ENCODE data around the gene RGS19.
"Not testable (repeated sequence)": the region's sequence is repeated elsewhere in the genome, so short reads cannot be mapped to it uniquely, and the experiment has no call there.

The RGS19 gene, protein sequence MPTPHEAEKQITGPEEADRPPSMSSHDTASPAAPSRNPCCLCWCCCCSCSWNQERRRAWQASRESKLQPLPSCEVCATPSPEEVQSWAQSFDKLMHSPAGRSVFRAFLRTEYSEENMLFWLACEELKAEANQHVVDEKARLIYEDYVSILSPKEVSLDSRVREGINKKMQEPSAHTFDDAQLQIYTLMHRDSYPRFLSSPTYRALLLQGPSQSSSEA

DNA sequence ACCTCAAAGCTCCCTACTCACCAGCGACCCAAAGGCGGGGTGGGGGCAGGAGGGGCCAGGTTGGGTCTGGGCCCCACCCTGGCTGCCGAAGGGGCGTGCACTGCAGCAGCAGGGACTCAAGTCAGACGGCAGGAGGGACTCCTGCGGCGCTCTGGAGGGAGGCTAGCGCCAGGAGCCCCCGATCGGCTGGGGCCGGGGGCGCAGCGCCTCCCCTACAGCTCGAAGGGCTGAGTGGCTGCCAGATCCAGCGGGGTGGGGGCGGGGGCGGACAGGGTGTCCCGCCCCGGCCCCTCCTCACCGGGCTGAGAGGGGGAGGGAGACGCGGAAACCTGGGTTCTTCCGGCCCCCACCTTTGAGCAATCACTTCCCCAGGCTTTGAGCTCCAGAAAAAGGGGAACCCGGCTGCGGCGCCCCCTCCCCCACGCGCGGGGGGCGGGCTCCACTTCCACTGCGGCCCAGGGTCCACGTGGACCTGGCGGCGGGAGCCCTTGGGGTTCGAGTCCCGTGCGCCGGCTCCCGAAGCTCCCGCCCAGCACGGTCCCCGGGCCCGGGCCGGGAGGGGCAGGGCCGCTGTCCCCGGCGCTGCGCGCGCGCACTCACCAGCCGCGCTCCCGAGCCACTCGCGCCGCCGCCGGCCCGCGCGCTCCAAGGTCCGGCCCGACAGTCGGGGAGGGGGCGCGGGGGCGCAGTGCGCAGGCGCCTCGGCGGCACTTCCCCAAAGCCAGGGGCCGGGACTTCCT is at the start of gene RGS19:
Gene RGS19 (minus strand): TSS at position 246 of the 740 bp plus-strand sequence. CDS start 2,632 bp downstream, outside the sequence.
- Histone ChIP-seq H3K27me3 (ENCODE audit: insufficient read depth, low read depth) (peaks cover 48% of the 10 kb centered on the region), H3K4me2 (peak within 1 kb of the TSS; percentile 98), H3K4me3 (IDR thresholded peaks at IDR 0.05; ENCODE audit: insufficient read depth, low read depth, low read length) (no peak within 1 kb of the TSS), H2AFZ (ENCODE audit: low read depth) (peak within 1 kb of the TSS; percentile 87), H3K4me1 (ENCODE audit: low read depth, poor library complexity, severe bottlenecking) (peaks cover 20% of the 10 kb centered on the region), H4K20me1 (ENCODE audit: insufficient read depth) (no peaks in the 10 kb centered on the region), H3K27ac (no peak within 1 kb of the TSS), H3K36me3 (ENCODE audit: insufficient read depth) (no peaks in the 10 kb centered on the region), H3K79me2 (ENCODE audit: insufficient read depth, low read depth) (no peaks in the 10 kb centered on the region), H3K9ac (peak within 1 kb of the TSS; percentile 74)
- TF ChIP-seq, protein P1, sequence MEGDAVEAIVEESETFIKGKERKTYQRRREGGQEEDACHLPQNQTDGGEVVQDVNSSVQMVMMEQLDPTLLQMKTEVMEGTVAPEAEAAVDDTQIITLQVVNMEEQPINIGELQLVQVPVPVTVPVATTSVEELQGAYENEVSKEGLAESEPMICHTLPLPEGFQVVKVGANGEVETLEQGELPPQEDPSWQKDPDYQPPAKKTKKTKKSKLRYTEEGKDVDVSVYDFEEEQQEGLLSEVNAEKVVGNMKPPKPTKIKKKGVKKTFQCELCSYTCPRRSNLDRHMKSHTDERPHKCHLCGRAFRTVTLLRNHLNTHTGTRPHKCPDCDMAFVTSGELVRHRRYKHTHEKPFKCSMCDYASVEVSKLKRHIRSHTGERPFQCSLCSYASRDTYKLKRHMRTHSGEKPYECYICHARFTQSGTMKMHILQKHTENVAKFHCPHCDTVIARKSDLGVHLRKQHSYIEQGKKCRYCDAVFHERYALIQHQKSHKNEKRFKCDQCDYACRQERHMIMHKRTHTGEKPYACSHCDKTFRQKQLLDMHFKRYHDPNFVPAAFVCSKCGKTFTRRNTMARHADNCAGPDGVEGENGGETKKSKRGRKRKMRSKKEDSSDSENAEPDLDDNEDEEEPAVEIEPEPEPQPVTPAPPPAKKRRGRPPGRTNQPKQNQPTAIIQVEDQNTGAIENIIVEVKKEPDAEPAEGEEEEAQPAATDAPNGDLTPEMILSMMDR (conservative IDR thresholded peaks at IDR 0.05; ENCODE audit: low read depth, low read length), result no peak

DNA sequence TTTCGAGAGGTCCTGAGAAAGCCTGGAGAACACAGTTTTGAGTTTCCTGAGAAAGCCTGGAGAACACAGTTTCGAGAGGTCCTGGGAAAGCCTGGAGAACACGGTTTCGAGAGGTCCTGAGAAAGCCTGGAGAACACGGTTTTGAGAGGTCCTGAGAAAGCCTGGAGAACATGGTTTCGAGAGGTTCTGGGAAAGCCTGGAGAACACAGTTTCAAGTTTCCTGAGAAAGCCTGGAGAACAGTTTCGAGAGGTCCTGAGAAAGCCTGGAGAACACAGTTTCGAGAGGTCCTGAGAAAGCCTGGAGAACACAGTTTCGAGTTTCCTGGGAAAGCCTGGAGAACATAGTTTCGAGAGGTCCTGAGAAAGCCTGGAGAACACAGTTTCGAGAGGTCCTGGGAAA is 44.2 kb upstream of the RGS19 start:
- not testable (repeated sequence) for H3K36me3 ChIP-seq (ENCODE audit: insufficient read depth); H3K9ac ChIP-seq; H3K4me2 ChIP-seq; H4K20me1 ChIP-seq (ENCODE audit: insufficient read depth); H3K4me1 ChIP-seq (ENCODE audit: low read depth, poor library complexity, severe bottlenecking); H3K27ac ChIP-seq; H3K4me3 ChIP-seq (IDR thresholded peaks at IDR 0.05; ENCODE audit: insufficient read depth, low read depth, low read length); H3K79me2 ChIP-seq (ENCODE audit: insufficient read depth, low read depth); H2AFZ ChIP-seq (ENCODE audit: low read depth)
- H3K27me3 ChIP-seq (ENCODE audit: insufficient read depth, low read depth), result peaks cover 56% of the 10 kb centered on the region

DNA sequence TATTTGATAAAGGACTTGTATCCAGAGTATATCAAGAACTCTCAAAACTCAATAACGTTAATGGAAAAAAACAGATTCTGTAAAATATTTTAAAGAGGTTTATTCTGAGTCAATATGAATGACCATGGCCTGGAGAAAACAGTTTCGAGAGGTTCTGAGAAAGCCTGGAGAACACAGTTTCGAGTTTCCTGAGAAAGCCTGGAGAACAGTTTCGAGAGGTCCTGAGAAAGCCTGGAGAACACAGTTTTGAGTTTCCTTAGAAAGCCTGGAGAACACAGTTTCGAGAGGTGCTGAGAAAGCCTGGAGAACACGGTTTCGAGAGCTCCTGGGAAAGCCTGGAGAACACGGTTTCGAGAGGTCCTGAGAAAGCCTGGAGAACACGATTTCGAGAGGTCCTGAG is 43.6 kb upstream of the RGS19 start:
- not testable (repeated sequence) for H4K20me1 ChIP-seq (ENCODE audit: insufficient read depth); H3K27ac ChIP-seq; H3K4me3 ChIP-seq (IDR thresholded peaks at IDR 0.05; ENCODE audit: insufficient read depth, low read depth, low read length); H3K9ac ChIP-seq; H3K4me2 ChIP-seq; H3K36me3 ChIP-seq (ENCODE audit: insufficient read depth); H3K4me1 ChIP-seq (ENCODE audit: low read depth, poor library complexity, severe bottlenecking); H2AFZ ChIP-seq (ENCODE audit: low read depth); H3K79me2 ChIP-seq (ENCODE audit: insufficient read depth, low read depth)
- H3K27me3 ChIP-seq (ENCODE audit: insufficient read depth, low read depth), result peaks cover 50% of the 10 kb centered on the region

DNA sequence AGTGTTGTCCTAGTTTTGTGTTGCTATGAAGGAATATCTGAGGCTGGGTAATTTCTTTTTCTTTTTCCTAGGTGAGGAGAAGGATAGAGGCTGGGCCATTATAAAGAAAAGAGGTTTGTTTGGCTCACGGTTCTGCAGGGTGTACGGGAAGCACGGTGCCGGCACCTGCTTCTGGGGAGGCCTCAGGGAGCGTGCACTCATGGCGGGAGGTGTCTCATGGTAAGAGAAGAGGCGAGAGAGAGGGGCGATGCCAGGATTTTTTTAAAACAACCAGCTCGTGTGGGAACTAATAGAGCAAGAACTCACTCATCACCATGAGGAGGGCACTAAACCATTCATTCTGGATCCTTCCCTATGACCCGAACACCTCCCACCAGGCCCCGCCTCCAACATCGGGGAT is 42.3 kb upstream of the RGS19 start:
- H3K36me3 ChIP-seq (ENCODE audit: insufficient read depth), result no peaks in the 10 kb centered on the region
- H3K4me2 ChIP-seq, result no peak overlapping the region
- no peak overlapping the region for H2AFZ ChIP-seq (ENCODE audit: low read depth)
- no peaks in the 10 kb centered on the region for H4K20me1 ChIP-seq (ENCODE audit: insufficient read depth)
- peaks cover 51% of the 10 kb centered on the region for H3K27me3 ChIP-seq (ENCODE audit: insufficient read depth, low read depth)
- TF ChIP-seq, protein P1 (conservative IDR thresholded peaks at IDR 0.05; ENCODE audit: low read depth, low read length), result no peak
- H3K79me2 ChIP-seq (ENCODE audit: insufficient read depth, low read depth), result no peaks in the 10 kb centered on the region
- peaks cover 8% of the 10 kb centered on the region for H3K4me1 ChIP-seq (ENCODE audit: low read depth, poor library complexity, severe bottlenecking)
- no peak overlapping the region for H3K27ac ChIP-seq
- H3K4me3 ChIP-seq (IDR thresholded peaks at IDR 0.05; ENCODE audit: insufficient read depth, low read depth, low read length), result no peak overlapping the region
- H3K9ac ChIP-seq, result no peak overlapping the region

DNA sequence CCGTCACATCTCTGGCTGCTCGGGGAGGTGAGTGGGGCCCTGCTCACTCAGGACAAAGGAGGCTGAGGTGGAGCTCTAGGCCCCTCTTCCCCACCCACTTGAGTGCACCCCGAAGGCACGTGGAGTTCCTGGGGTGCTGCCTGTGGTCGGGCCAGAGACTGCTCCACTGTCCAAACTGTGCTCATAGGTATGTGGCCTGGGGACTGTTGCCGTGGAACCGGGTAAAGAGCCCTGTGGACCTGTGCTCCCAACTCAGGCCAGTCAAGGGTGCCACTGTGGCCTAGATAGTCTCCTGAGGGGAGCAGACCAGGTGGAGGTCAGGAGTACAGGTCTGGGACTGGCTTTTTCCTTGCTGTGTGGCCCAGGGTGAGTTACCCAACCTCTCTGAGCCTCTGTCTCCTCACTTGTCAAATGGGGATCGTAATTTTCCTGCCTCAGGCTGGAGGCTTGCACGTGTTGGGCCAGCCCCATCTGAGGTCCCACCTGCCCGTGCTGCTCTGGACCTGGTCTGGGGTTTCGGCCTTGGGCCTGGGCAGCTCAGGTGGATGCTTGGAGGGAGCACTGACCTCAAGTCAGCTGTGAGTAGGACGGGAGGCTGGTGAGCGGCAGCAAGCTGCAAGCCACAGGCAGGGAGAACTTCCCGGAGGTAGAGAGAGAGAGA is 40.5 kb upstream of the RGS19 start:
- Histone ChIP-seq H4K20me1 (ENCODE audit: insufficient read depth) (no peaks in the 10 kb centered on the region), H3K79me2 (ENCODE audit: insufficient read depth, low read depth) (no peaks in the 10 kb centered on the region), H3K27ac (no peak overlapping the region), H3K36me3 (ENCODE audit: insufficient read depth) (no peaks in the 10 kb centered on the region), H3K4me2 (no peak overlapping the region), H3K4me1 (ENCODE audit: low read depth, poor library complexity, severe bottlenecking) (peaks cover 8% of the 10 kb centered on the region), H3K9ac (no peak overlapping the region), H3K4me3 (IDR thresholded peaks at IDR 0.05; ENCODE audit: insufficient read depth, low read depth, low read length) (no peak overlapping the region), H3K27me3 (ENCODE audit: insufficient read depth, low read depth) (peaks cover 69% of the 10 kb centered on the region), H2AFZ (ENCODE audit: low read depth) (no peak overlapping the region)
- TF ChIP-seq, protein P1 (conservative IDR thresholded peaks at IDR 0.05; ENCODE audit: low read depth, low read length), result no peak

Data from KMS-11 (cell line).